IPS DF 19.7 (cell line): Measurements from ENCODE around the gene NCAM1.
A peak's percentile ranks its signal among the peaks of the same experiment; 100 is the strongest.

Experiments
- DNase-seq: peaks from one replicate; pipeline ENCODE4 v3.0.0-alpha.2; 2013; ENCODE audit warnings: low read depth, low spot score

NCAM1 gene

DNA sequence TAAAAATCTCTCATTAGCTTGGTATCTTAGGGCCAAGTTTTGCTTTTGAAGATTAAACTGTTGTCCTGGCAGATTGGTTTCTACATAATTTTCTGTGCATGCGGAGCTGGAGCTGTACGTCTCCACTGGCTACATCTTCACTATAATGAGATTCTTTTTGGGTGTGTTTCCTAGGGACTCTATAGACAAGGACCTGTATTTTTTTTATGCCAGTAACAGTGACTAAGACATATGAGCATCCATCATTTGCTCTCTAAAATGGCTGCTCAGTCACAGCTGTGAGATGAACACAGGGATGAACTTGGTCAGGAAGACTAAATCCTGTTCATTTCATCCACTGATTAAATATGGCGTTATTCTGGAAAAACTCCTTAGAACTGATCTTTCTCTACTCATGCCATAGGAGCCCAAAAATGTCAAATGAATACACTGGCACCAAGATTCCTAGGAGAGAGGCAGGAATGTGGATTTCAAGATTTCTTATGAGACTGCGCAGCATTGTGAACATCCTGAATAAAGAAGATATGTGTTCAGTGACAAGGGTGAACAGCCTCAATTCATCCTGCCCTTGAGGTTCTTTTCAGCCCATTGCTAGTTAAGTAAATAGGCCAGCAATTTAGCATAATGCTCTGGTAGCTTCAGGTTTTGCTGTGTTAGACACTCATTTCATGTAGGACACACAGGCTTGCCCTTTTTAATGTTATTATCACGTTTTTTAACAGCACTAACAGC, 168.2 kb downstream of the NCAM1 start:
- no peak for DNase-seq

DNA sequence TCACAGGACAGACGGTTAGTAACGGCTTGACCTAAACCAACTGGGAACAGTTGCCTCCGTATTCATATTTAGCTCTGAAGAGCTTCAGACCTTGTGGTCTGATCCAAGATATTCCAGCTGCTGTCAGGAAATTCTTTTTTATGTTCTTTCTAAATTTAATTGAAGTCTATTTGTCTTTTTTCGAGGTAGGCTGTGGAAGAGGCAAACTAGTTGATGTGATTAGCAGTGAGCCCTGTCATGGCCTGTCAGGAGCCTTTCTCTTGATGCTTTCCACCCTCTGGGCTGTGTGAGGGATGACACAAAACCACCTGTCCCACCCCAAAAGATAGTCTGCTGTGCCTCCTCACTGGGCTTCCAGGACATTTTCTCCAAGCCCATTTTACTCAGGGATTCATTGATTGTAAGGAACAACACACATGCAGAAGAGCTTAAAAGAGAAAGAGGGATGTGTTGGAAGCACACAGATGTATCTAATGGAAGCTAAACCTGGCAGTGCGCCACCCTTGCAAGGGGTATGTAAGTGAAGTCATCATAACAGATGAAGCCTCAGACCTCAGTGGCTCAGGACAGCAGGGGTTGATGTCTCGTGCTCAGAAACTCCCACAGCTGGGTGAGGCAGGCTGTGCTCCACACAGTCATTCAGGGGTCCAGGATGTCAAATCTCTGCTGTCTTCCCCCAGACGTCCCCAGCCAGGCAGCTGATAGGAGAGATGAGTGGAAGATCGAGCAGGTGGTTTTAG, 170.0 kb downstream of the NCAM1 start:
- no peak for DNase-seq

DNA sequence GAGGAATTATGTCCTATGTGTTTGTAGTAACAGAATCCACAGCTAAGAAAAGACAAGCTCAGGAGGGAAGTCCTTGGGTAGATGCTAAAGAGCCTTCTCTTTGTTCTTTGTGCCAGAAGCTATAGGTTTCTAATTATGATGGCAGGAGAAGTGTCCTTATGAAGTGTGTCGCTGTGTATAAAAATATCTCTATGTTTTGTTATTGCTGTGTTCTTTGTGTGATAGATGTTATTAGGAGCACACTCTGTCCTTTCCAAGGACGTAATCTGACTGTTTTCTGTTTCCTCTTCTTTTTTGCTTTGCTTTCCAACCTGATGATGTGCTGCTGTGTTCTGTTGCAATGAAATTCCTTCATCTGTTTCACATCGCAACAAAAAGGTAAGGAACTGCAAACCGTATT, 171.9 kb downstream of the NCAM1 start:
- no peak for DNase-seq

DNA sequence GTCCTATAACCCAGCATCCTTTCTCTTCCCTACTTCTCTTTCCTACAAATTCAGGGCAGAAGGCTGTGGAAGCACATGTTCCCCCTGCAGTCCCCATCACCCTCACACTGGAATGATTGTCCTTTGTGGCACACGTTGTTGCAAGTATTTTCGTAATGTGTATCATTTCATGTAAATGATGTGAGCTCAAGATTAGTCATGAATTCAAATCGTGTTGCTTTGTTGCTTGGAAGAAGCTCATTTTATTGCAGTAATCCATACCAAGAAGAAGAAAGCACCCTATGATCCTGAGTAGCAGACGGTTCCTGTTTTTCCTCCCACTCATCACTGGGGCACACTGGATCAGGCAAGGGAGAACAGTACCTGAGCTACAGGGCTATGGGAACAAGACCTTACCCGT, 173.4 kb downstream of the NCAM1 start:
- no peak for DNase-seq

DNA sequence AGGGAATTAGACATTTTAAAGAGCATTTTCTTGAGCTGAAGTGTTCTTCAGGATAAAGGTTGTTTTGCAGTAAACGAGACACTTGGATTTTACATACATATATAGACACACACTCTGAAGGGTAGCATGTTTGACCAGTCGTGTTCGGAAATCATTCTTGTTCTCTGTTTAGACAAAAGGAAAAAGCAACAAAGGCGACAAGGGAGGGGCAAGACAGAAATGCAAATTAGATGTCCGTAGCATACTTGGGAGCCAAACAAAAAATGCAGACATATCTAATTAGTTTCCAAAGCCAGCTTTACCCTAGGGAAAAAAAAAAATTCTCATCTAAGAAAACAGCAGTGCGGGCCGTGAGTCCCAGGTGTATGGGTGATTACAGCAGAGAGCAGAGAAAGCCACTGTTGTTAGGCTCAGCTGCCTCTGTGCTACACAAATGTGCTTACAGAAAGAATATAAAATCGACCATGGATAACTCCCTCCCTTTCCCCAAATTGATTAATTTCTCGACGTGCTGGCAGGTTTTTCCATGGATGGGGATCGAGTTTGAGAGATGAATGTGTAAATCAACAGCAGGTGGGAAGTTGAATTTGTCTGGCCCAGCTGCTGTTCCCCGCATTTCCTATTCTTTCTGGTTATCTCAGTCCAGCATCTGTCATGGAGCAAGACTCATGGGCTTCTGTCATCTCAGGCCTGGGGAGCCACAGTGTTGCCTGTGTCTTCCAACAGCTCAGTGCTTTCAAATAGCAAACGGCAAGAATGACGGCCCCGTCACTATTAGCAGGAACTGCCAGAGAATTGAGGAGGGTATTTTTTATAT, 176.7 kb downstream of the NCAM1 start:
- DNase-seq, result no peak

DNA sequence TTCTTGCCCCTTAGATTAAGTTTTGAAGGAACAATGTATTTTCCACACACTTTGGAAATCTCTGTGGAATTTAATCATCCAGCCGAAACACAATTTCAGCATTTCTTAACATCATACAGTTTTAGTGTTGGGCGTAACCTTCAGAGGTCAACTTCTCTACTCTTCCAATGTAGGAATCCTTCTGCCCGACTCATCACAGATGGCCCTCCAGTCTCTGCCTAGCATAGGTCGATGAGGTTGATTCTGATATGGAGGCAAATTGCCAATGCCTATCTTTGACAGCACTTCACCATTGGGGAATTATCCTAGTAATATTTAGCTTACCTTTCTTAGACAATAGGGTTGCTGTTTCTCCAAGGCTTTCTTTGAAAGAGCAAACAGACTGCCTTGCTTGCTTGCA, 177.5 kb downstream of the NCAM1 start:
- DNase-seq, result no peak

DNA sequence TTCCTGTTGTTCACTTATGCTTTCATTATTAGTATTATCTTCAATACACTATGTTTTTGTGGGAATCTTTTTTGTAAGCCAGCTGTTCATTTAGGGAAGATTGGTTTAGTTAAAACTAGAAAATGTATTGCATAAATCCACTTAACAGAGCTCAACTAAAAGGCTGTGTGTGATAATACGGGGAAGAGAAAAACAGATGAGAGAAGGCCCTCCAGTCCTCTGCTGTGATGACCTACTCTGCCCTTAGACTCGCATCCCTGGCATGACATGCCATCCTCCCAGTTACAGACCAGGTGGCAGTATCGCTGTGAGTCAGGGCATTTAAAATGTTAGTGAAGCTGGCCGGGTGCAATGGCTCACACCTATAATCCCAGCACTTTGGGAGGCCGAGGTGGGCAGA, 179.8 kb downstream of the NCAM1 start:
- DNase-seq, result no peak

DNA sequence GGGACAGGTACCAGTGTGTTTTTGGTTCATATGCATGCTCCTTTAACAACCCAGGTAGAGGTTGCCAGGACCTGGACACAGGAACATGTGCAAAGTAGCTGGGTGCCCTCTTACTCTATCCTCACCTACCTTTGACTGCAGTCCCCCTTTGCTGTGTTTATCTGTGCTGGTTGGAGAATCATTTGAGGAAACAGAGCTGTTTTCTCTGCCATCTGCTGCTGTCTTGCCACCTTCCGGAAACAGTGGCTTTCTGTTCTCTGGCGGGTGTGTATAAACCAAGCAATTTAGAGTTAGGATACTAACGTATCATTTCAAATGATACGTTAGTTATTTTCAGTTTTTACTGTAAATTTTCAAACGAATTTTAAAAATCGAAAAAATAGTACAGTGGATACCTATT, 181.3 kb downstream of the NCAM1 start:
- no peak for DNase-seq

DNA sequence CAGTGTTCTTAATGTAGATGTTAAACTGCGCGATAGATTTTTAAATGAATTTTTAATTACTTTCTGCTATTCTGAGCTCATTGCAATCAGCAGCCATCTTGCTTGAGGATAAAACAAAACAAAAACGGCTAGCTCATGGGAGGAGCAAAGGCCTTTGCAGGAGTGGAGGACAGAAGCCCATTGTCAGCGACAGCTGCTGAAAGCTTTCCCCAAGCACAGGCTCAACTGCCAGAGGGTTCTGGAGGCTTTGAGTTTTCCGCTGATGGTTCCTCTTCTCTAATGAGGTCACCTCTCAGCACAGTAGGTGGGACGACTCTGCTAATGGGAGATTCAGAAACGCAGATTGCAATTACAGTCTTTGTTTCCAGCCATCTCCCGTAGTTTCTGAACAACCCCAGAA, 186.0 kb downstream of the NCAM1 start:
- peak; percentile 12 for DNase-seq

DNA sequence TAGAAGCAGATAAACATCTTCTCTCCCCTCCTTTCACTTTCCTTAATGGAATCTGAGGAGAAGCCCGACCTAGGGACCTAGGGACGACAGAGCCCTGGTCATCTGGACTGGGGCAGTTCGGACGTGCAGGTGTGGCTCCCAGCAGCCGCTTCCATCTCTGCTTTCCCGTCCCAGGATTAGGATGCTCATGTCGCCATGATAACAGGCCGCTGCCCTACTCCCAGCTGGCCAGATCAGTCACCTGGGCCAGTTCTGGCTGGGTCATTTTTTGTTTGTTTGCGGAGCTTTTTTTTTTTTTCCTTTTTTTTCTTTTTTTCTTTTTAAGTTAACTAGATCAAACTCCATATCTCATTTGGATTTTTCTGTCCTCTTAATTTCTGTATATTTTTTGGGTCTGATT, 186.9 kb downstream of the NCAM1 start:
- no peak for DNase-seq

DNA sequence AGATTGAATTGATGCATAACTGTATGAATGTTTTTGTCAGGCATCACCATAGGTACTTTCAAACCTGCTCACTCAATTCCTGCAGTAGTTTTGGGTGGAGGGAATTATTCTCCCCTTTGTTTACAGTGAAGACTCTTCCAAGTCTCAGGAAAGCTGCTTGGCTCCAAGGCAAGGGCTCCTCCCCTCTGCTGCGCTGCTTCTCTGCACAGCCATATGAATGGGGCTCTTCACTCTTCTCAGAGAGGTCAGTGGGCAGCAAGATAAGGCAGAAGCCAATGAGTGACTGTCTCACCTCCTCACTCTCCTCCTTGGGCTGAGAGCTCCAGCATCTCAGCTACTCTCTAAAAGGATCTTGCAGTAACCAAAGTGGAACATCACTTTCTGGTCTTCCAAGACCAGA, 187.4 kb downstream of the NCAM1 start:
- DNase-seq, result no peak

DNA sequence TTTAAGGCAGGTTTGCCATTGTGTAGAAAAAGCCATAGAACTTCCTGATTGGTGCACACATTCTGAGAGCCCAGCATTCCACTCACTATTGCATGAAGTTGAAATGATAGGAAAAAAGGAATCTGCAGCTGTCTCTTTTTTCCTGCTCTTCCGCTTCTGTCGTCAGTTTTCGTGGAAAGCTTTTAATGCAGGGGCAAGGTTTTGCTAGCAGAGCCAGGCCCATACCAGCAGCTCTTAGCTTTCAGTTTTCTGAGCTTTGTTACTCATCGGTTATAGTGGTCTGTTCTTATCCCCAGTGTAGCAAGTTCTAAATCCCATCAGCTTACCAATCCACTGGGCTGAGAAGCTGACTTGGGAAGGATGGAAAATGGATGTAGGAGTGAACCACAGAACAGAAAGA, 190.3 kb downstream of the NCAM1 start:
- DNase-seq, result no peak

DNA sequence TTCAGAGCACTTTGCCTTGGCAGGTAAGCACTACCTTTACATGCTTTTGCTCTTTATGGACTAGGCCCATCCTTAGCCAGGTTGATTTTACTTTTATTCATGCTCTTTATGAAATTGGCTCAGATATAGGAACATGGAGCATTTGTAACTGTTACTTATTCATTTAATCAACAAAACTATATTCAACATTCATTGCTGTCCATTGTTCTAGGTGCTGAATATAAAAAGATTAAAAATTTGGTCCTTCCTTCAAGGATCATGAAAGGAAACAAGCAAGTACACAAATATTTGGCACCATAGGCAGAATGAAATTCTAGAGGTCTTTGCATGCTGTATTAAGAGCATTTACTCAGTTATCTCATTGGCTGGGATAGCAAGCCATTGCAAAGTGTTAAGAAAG, 191.3 kb downstream of the NCAM1 start:
- DNase-seq, result no peak

DNA sequence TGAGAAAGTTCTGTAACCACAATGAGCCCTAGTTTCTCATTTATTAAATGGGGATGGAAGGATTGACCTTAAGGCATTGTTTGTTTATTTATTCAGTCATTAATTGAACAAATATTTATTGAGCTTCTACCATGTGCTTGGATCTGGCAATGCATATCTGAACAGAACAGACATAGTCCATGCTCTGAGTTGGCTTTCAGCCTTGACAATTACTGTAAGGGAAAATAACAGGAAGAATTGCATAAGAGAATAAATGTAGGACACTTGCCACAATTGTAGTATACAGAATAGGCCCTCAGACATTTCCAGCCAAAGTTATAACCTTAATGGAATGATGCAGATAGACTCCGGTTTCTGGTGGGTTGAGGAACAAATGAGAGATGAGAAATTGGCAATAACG, 192.6 kb downstream of the NCAM1 start:
- no peak for DNase-seq

DNA sequence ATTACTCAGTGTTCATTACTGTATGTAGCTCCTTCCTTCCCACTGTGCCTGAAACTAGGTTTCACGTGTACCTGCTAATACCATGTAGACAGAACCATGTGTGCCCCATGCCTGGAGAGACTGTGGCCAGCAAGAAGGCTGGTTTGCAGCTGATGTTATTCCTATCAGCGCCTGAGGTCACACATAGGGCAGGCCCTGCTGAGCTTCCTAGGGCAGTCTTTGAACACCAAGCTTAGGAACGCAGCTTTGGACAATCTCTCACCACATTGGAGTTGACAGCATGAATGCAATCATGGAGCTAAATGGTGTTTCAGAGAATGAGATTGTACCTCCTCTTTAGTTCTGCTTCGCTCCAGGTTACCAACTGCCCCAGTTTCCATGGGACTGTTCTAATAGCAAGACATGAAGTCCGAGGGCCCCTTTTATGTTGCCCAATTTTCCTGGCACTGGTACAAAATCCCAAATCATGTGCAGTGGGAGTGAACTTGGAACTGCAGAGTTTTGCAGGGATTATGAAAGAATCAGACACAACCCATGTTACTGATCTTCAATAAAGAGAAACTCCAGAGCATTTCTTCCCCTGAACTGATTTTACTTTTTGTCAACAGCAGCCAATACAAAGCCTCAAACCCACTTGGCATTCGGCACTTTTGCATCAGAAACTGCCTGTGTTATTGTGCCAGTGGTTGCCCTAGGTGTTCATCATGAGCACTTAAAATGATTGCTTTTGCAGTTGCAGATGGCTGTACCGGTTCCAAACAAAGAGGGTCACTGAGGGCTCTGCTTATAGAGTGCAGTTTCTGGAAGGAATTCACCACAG, 199.0 kb downstream of the NCAM1 start:
- DNase-seq, result no peak

DNA sequence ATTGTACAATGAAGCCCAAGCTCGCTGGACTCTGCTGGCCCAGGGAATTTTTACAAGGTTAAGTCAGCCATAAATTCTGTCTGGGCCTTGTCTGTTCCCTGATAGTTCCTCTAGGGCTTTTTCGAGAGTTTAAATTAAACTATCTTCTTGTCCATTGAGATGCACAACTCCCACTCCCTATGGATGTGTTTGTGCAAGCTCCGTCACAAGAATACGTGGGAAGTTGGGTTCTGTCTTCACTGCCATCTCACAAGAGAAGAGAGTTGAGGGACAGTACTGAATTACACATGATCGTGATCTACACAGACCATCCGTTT, 199.5 kb downstream of the NCAM1 start:
- no peak for DNase-seq

DNA sequence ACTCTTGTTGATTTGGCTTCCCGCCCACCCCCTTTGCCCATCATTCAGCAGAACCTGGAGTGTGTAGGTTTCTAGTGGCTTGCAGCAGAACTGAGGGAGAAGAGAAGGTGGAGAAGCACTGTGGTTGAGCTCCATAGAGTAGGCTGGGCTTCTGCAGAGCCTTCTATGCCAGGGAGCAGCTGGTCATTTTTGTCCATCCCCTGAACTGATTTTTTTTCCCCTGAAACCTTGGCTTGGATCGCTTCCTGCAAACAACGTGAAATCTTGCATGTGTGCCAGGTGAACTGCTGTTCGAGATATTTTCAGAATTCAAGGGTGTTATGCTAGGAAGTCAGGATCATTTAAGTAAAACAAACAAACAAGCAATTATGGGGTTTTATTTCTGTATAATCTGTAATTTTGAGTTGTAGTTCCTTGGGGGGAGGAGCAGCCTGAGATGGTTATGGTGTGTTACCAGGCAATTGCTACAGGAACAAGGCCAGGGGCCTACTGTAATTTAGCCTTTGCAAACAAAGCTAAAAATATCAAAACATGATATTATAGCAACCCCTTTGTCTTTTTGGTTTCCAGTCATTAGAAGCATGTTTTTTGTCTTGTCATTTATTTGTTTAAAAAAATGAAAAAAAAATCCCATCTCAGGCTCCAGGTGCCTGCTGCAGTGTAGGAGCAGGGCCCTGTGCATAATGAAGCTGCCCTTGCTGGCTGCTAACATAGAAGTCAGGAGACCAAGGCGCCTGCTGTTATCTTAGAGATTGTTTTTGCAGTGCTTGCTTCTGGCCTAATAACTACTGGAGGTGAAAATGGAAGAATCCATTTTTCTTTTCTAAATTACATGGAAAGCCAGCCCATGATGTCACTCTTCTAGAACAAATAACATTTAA, 200.7 kb downstream of the NCAM1 start:
- no peak for DNase-seq

DNA sequence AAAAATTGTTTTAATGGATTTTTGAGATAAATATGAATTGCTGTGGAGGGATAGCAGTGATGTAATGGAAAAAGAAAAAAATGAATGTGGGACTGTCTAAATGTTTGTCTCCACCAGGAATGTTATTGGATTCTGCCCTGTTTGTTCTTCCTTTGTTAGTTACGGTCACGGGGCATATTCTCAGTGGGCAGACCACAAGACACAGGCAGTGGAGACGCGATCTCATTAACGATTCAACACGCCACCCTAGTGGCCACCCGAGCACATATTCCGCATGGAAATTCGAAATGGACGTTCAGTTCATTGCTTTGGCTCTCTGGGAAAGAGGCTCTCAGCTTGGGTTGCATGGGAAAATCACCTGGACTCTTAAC, 201.4 kb downstream of the NCAM1 start:
- DNase-seq, result no peak

DNA sequence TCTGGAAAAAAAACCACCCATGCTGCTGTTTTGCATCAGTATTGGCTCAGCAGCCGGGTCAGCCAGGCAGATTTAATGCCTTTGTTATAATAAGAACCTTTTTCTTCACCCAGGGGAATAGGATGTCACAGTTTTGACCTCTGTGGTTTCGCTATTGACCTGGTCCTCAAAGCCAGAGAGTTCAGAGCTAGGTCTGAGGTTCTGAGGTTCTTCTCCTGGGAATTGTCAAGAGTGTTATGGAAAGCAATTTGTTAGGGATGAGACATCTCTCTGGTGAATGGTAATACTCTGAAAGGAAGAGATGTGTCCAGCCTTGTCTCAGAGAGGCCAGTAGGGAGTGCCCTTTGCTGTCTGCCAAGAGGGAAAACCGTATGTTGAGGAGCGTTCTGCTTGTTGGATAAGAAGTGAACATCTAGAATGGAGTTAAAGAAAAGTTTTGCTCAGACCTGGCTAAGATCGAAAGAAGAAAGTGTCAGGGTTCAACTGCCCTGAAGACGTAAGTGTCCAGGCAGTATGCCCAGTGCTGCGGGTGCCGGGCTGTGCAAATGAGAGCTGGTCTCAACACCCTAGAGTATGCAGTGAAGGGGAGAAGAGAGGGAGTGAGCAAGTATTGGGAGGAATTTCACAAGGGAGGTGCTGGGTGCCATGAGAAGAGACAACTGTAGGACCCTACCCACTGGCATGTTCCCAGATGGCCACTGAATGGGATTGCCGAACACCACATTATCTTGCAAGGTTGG, 202.2 kb downstream of the NCAM1 start:
- no peak for DNase-seq

DNA sequence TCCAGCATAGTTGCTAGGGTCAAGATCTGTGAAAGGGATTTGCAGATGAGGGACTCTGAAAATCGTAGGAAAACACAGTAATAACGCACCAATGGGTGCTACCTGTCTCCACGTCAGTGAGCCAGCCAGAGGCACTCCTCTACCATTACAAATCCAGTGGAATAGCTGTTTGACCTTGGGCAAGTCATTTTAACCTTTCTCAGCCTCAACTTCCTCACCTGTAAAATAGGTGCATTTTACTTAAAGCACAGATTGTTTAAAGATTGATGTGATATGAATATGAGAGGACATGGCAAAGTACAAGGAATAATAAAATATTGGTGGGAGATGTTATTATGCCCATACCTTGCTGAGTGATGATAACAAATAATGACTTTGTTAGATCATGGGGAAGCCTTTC, 205.1 kb downstream of the NCAM1 start:
- DNase-seq, result no peak
